ENCODE data around the gene SNX14.

DNA sequence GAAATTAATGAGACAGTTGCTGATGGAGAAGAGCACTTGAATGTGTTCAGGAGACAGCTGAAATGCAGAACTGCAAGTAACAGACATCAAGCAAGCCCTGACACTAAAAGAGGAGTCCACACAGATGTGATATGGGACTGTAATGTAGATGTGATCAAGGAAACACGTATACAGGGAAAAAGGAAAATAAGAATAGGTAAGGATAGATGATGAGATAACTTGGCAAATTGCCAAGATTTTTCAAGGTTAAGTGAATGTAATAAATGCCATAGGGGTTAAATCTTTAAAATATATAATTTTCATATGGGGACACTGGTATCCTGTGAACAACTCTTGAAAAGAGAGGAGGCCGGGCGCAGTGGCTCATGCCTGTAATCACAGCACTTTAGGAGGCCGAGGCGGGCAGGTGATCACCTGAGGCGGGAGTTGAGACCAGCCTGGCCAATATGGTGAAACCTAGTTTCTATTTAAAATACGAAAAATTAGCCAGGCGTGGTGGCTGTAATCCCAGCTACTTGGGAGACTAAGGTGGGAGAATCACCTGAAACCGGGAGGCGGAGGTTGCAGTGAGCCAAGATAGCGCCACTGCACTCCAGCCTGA is 7.2 kb upstream of the SNX14 start:
- no peak for TF ChIP-seq CTCF (IDR thresholded peaks at IDR 0.05)
- no peak for TF ChIP-seq POLR2A (IDR thresholded peaks at IDR 0.05)

Measured in heart left ventricle (tissue), 13 donors.